T-helper 9 cell (primary cell): ENCODE data around the gene CLEC4F.
"Not testable (repeated sequence)": the region's sequence is repeated elsewhere in the genome, so short reads cannot be mapped to it uniquely, and the experiment has no call there.

ENCODE experiments used
- DNase-seq: peaks from one replicate; pipeline ENCODE4 v3.0.0-alpha.2; 2020

CLEC4F gene

GRCh38 chr2:70826696-70827350 is 6.4 kb upstream of the CLEC4F start:
- no peak for DNase-seq

GRCh38 chr2:70823249-70823648 is 2.9 kb upstream of the CLEC4F start:
- no peak for DNase-seq

GRCh38 chr2:70822843-70823242 is 2.4 kb upstream of the CLEC4F start:
- DNase-seq: no peak

- no peak for DNase-seq
These were observed 3.0 kb downstream of the CLEC4F start for GRCh38 chr2:70817284-70817954.

- no peak for DNase-seq
These were observed 3.7 kb downstream of the CLEC4F start for GRCh38 chr2:70816726-70817125.

- no peak for DNase-seq
These were observed 11.1 kb downstream of the CLEC4F start for GRCh38 chr2:70808983-70809958.

- no peak for DNase-seq
These were observed 12.6 kb downstream of the CLEC4F start for GRCh38 chr2:70807828-70808118.

- DNase-seq: no peak
These were observed 13.1 kb downstream of the CLEC4F start for GRCh38 chr2:70807102-70807827.

GRCh38 chr2:70806620-70807019 is 13.8 kb downstream of the CLEC4F start:
- no peak for DNase-seq

GRCh38 chr2:70806013-70806412 is 14.4 kb downstream of the CLEC4F start:
- no peak for DNase-seq

GRCh38 chr2:70801607-70802263 is 18.7 kb downstream of the CLEC4F start:
- no peak for DNase-seq

GRCh38 chr2:70799706-70800105 is 20.7 kb downstream of the CLEC4F start:
- DNase-seq: no peak

GRCh38 chr2:70797996-70798395 is 22.4 kb downstream of the CLEC4F start:
- not testable (repeated sequence) for DNase-seq

- no peak for DNase-seq
These were observed 22.9 kb downstream of the CLEC4F start for GRCh38 chr2:70797506-70797905.

GRCh38 chr2:70796262-70796661 is 24.1 kb downstream of the CLEC4F start:
- no peak for DNase-seq

GRCh38 chr2:70795164-70795995 is 25.0 kb downstream of the CLEC4F start:
- no peak for DNase-seq

- DNase-seq: no peak
These were observed 26.9 kb downstream of the CLEC4F start for GRCh38 chr2:70793450-70793849.

- no peak for DNase-seq
These were observed 30.1 kb downstream of the CLEC4F start, which contains the start of gene FIGLA for GRCh38 chr2:70790136-70790828. TSS of gene FIGLA (minus strand) at chr2:70790643. CDS start at chr2:70790638, 5 bp downstream.

GRCh38 chr2:70789304-70790135 is 30.9 kb downstream of the CLEC4F start:
- peak; percentile 21 for DNase-seq
